ENCODE data around the gene PPP2R3A. TPM values are rescaled to one million over a fixed set of nuclear protein-coding genes. Genes with fewer than 3 reads are reported as not detected.

The PPP2R3A gene
- total RNA-seq, 6 experiments from 2014 or later, result 21.2 to 26.1 (median 24.8) TPM

- no peak overlapping the region for H3K27ac Mint-ChIP-seq
- H3K4me1 Mint-ChIP-seq (ENCODE audit: low read depth), result peaks cover 52% of the 10 kb centered on the region
- H3K36me3 Mint-ChIP-seq (ENCODE audit: low read depth), result peaks cover 13% of the 10 kb centered on the region
- TF ChIP-seq CTCF (IDR thresholded peaks at IDR 0.05), result no peak
- no peaks in the 10 kb centered on the region for H3K9me3 Mint-ChIP-seq
- no peak for DNase-seq
- H3K27me3 Mint-ChIP-seq (ENCODE audit: insufficient read depth), result no peaks in the 10 kb centered on the region; the same call in 1 of the 2 replicates
- no peak overlapping the region for H3K4me3 Mint-ChIP-seq
These were observed 57.2 kb downstream of the PPP2R3A start for GRCh38 chr3:136022529-136023263.

DNA sequence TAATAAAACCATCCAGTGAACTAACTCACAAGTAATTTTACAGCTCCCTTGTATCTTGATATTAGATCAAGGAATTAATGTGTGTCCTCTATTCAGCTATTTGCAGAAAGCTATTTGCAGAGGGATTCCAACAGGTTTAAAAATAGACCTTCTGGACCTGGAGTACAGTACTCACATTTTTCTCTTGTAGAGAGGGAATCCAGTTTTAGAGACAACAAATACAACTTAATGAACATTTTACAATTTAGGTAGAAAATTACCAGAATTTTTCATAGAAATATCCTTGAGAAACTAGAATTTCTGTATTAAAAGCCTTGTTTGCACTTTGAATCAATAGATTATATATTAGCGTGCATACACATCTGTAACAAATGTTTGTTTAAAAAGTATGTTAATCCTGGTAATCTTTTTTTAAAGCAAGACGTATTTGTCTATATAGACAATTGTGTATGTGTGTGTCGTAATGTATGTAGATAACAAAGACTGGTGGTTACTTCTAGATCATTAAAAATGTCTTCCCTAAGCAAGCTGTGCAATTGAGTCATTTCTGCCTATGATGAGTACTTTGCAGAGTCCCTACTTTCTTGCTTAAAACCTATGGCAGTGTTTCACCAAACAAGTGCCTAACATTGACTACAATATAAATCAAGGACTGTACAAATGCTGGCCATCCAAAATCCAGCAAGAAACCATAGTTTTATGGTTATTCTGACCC, 57.9 kb downstream of the PPP2R3A start:
- TF ChIP-seq CTCF (IDR thresholded peaks at IDR 0.05), result no peak
- Mint-ChIP-seq H3K27me3 (ENCODE audit: insufficient read depth) (no peaks in the 10 kb centered on the region; the same call in 1 of the 2 replicates), H3K4me3 (no peak overlapping the region), H3K9me3 (no peaks in the 10 kb centered on the region), H3K36me3 (ENCODE audit: low read depth) (peaks cover 20% of the 10 kb centered on the region), H3K4me1 (ENCODE audit: low read depth) (peaks cover 45% of the 10 kb centered on the region), H3K27ac (no peak overlapping the region)
- DNase-seq, result no peak

- Mint-ChIP-seq H3K4me1 (ENCODE audit: low read depth) (peaks cover 12% of the 10 kb centered on the region), H3K4me3 (no peak overlapping the region)
These were observed 70.8 kb downstream of the PPP2R3A start for GRCh38 chr3:136036306-136036705.

GRCh38 chr3:136038668-136039067, 73.1 kb downstream of the PPP2R3A start:
- H3K9me3 Mint-ChIP-seq, result no peaks in the 10 kb centered on the region
- H3K4me3 Mint-ChIP-seq, result no peak overlapping the region
- 0 out of 2 replicates have a peak, but pooled peaks cover 10% of the 10 kb centered on the region for H3K36me3 Mint-ChIP-seq (ENCODE audit: low read depth)
- H3K4me1 Mint-ChIP-seq (ENCODE audit: low read depth), result peaks cover 12% of the 10 kb centered on the region
- H3K27me3 Mint-ChIP-seq (ENCODE audit: insufficient read depth), result no peaks in the 10 kb centered on the region
- no peak for DNase-seq
- no peak for TF ChIP-seq CTCF (IDR thresholded peaks at IDR 0.05)
- no peak overlapping the region for H3K27ac Mint-ChIP-seq

More at GRCh38 chr3:136036306-136036705, 70.8 kb downstream of the PPP2R3A start:
- DNase-seq, result no peak
- Mint-ChIP-seq H3K27ac (no peak overlapping the region), H3K9me3 (peaks cover 4% of the 10 kb centered on the region; the same call in 1 of the 2 replicates), H3K36me3 (ENCODE audit: low read depth) (peaks cover 30% of the 10 kb centered on the region), H3K27me3 (ENCODE audit: insufficient read depth) (no peaks in the 10 kb centered on the region; the same call in 1 of the 2 replicates)
- no peak for TF ChIP-seq CTCF (IDR thresholded peaks at IDR 0.05)

DNA sequence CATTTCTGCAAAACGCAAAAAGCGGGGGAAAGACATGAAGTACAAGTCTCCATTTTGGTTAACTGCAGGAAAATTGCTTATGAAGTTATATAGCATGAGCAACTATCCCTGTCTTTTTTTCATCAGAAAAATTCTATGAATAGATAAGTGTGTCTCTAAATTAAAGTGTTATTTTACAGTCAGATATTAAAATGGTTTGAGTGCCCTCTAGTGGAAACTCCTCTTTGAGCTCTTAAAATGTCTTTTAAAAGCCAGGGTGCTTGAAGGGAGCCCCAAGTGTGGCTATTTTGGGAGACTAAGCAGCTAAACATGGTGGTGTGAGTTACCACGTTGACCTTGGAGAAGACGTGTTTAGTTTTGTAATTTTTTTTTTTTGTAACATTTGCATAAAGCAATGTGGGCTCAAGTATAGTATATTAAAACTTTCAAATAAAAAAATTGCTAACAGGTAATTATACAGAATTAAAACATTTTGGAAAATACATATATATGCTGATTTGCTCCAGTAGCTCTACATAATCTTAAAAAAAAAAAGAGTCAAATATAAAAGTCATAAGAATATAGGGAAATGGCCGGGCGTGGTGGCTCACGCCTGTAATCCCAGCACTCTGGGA, 77.2 kb downstream of the PPP2R3A start:
- no peaks in the 10 kb centered on the region for H3K27me3 Mint-ChIP-seq (ENCODE audit: insufficient read depth)
- peak; percentile 61 for DNase-seq
- peaks cover 22% of the 10 kb centered on the region for H3K36me3 Mint-ChIP-seq (ENCODE audit: low read depth)

More for the DNA sequence above, 77.2 kb downstream of the PPP2R3A start:
- no peak overlapping the region for H3K4me3 Mint-ChIP-seq
- H3K4me1 Mint-ChIP-seq (ENCODE audit: low read depth), result peaks cover 4% of the 10 kb centered on the region; the same call in 1 of the 2 replicates
- peak; percentile 87 for TF ChIP-seq CTCF (IDR thresholded peaks at IDR 0.05)
- no peaks in the 10 kb centered on the region for H3K9me3 Mint-ChIP-seq
- H3K27ac Mint-ChIP-seq, result no peak overlapping the region
